HG03060 (cell line): ENCODE measurements around the gene SUPT3H.
A peak's percentile ranks its signal among the peaks of the same experiment; 100 is the strongest.

Experiments used
- ATAC-seq: cut with Tn5 transposase; IDR thresholded peaks from one replicate; pipeline ENCODE4 v1.9.1; 2021; ENCODE audit warnings: low read depth, moderate number of reproducible peaks; ENCODE audit not compliant: unreplicated experiment

The SUPT3H gene

DNA sequence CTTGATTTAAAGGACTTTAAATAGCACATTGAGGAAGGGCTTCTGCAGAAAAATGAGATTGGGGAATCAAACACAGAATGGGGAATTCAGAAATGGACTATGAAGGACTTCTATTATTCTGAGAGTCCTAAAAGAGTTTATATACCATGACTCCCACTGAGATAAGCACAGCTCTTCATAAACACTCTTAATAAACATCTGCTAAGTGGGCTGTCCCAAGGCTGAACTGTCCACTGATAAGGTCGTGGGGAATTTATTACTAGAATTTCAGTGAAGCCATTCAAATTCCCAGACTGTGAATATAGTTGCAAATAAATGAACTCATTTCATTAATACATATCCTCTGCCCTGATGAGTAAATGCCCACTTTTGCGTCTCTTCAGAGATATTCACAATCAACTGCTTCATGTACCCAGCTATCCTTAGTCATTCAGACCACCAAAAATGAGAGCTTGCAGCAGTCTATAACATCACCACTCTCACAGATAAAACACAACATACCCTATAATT is 517.8 kb downstream of the SUPT3H start:
- ATAC-seq: no peak

- ATAC-seq: no peak
Measured at GRCh38 chr6:44858998-44859397, 518.7 kb downstream of the SUPT3H start.

GRCh38 chr6:44856479-44856878 is 521.3 kb downstream of the SUPT3H start:
- no peak for ATAC-seq

DNA sequence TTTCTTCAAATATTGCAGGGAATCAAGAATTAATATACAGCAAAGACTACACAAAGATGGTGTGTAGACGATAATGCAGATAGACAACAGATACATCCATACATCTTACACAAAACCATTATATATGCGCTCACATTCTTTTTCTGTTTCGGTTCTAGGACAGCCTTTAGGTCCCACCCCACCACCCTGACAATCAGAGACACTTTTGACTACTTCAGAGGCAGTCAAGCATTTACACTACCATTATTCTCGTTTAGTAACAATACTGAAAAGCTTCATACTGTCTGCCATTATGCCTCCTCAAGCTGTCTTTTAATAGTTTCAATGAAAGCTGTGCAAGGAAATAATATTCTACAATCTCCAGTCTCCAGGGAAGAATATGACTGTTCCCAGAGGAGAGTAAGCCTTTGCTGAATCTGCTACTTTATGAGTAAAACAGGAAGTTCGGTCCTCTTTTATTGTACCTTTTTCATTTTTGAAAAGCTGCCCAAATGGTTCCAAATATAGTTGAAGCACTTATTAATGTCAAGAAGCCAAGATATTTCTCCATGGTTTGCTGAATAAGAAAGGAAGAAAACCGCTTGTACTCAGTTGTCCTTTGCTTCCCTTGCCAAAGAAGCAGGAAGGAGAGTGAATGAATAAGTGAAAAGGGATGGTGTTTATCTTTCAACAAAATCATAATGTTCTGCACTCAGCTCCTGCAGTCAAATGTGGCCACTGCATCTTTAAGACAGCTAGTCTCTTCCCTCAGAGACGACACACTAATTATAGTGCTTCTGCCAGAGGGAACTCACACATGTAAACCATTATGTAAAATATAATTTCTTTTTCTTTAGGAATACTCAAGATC is 521.9 kb downstream of the SUPT3H start:
- ATAC-seq: no peak

- ATAC-seq: no peak
Measured at GRCh38 chr6:44854712-44855443, 522.9 kb downstream of the SUPT3H start.

DNA sequence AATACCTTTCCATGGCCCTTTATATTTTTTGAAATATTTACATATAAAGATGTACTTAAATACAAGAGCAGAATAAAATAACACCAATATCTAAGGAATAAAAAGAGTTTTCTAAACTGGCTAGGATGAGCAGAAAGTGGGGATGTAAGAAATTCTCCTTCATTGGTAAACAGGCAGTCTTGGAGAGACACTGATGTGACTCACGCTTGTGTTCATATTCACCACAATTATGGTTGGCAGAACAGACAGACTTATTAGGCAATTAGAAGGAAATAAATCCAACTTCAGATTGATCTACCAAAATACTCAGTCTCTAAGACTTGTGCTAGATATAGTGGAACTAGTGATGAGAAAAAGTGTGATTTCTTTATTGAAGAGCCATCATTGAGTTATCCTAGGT is 526.6 kb downstream of the SUPT3H start:
- no peak for ATAC-seq

DNA sequence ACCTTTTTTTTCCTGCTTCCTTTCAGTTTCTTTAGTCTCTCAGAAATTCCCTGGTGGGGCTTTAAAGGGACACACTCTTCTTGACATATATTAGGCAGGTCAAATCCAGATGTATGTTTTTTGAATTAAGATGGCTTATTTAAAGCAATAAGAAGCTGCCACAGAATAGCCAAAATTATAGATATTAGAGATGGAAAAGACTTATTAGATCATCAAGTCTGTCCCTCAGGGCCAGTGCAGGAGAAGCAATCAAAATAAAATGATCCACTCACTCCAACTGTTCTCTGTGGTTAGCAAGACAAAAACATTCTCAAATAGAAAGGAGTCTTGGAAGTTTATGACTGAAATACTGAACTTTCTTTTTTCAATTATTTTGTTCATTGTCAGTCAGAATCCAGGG is 527.4 kb downstream of the SUPT3H start:
- ATAC-seq: no peak

GRCh38 chr6:44849806-44850205 is 527.9 kb downstream of the SUPT3H start:
- ATAC-seq: no peak

DNA sequence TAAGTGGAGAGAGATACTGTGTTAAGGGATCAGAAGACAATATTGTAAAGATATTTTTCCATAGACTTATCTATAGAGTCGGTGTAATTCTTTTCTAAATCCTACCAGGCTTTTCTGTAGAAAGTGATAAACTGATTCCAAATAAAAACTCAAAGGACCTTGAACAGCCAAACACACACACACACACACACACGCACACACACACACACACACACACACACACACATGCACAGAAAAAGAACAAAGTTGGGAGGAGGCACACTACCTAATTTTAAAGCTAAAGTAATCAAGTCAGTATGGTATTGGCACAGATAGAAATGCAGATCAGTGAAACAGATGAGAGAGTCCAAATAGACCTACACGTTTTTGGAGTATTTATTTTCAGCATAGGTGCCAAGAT is 534.0 kb downstream of the SUPT3H start:
- ATAC-seq: no peak

DNA sequence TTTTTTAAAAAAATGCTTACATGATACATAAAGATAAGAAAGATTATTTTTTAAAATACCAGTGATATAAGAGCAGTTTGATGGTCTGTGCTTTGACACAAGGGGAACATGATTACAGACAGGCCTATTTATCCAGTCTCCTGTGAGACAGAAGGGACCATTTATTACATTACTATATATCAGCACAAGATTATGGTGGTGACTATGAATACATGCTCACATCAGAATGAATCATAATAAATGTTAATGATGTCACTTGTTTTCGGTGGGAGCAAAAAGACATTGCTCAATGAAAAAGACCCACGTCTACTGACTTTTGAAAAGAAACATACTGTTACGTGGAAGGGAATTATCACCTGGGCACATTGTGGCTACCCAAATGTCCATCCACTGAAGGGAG is 535.1 kb downstream of the SUPT3H start:
- ATAC-seq: no peak

GRCh38 chr6:44841829-44842228 is 535.9 kb downstream of the SUPT3H start:
- ATAC-seq: no peak

DNA sequence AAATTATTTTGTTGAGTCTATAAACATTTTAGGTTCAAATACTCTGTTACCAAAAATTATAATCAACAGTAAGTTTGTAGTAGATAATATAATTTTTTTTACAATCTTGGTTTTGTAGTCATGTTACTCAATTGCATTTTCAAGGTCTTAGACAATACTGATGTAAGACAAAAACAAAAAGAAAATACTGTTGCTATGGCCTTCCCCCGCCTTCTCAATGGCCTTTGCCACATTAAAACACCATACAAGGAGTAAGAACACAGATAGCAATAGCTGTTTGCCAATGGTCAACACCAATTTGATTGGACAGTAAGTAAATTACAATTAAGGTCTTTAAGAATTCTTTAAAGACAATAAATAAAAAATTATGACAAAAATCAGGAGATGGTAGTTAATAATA is 540.0 kb downstream of the SUPT3H start:
- no peak for ATAC-seq

DNA sequence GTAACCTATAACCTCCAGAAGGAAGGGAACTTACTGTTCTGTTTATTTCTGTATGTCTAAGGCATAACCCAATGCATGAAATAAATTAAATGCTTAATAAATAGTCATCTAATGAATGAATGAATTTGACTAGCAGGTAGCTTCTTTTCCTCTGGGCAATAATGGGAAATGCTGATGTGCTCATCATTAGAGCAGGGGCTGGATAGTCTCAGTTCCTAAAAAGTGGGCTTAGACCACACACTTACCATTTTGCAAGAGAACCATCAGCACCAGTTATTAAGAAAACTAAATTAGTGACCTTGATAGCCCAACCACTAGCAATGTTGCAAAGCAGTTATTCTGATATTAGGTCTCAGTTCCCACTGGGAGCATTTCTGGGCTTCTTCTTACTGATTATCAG is 540.5 kb downstream of the SUPT3H start:
- ATAC-seq: no peak

- peak; percentile 42 for ATAC-seq
Measured at GRCh38 chr6:44833248-44833647, 544.5 kb downstream of the SUPT3H start.

- no peak for ATAC-seq
Measured at GRCh38 chr6:44831002-44831610, 546.6 kb downstream of the SUPT3H start.

DNA sequence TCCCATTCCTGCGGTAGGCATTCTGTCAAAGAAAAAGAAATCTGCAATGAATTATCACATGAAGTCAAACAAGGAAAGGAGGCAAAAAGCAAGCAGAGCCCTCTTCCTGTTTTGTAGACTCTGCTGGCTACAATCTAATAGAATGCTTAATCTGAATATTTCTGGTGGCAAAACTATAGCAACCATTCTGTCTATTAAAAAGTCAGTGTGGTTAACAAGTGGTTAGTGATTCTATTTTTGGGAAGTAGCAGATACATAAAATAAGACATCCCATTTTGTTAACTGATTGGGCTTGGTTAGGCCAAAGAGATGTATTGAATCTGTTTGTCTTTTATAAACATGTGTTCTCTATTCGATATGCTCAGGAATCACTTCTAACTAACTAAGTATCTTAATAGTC is 547.9 kb downstream of the SUPT3H start:
- peak; percentile 48 for ATAC-seq

- ATAC-seq: no peak
Measured at GRCh38 chr6:44828780-44829179, 549.0 kb downstream of the SUPT3H start.

GRCh38 chr6:44826025-44826676 is 551.6 kb downstream of the SUPT3H start:
- ATAC-seq: no peak

DNA sequence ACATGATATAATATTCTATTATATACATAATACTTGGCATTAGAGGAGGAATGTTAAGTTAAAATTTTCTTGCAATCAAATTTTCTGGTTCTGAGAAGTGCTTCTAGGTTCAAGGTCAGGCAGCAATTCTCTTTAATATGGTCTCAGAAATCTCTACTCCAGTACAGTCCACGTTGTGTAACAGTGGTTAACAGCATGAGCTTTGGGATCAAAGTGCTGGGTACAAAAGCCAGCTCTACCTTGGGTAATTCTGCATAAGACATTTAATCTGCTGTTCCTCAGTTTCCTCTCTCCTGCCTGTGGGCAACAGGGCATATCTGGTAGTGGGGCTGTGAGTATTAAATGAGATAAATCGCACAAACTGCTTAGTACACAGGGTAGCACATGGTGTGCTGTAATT is 552.5 kb downstream of the SUPT3H start:
- no peak for ATAC-seq

- ATAC-seq: no peak
Measured at GRCh38 chr6:44824567-44824966, 553.2 kb downstream of the SUPT3H start.

GRCh38 chr6:44820759-44821158 is 557.0 kb downstream of the SUPT3H start:
- ATAC-seq: no peak
